ENCODE measurements around the gene KCNJ14.
A peak's percentile ranks its signal among the peaks of the same experiment; 100 is the strongest.

KCNJ14 gene

DNA sequence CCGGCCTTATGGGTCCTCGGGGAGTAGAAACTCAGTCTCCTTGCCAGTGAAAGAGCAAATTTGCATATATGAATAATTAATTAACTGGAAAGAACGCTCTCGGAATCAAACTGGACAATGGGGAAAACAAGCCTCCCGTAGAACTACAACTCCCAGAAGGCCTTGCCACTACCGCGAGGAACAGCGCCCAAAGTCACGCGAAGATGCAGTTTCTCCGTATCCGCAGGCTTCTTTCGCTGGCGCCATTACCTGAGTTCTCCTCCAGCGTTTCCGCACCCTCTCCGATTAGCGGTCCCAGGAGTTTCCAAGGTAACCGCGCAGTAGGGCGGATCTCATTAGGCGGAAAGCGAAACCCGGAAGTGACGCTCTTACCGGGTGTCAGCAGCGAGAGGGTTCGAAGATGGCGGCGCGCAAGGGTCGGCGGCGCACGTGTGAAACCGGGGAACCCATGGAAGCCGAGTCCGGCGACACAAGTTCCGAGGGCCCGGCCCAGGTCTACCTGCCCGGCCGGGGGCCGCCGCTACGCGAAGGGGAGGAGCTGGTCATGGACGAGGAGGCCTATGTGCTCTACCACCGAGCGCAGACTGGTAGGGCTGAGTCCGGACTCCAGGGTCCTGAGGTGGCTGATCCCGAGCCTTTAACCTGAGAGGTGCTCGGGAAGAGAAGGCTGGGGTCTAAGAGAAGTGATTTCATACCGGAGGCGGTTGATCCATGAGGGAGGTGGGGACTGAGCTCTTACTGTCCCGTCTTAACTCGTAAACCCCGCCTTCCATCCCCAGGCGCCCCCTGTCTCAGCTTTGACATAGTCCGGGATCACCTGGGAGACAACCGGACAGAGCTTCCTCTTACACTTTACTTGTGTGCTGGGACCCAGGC, 9.5 kb upstream of the KCNJ14 start, which contains the start of gene GRWD1:
Gene GRWD1 (plus strand): TSS at position 378 of the 876 bp plus-strand sequence. CDS start 23 bp downstream, at position 401.
- H2BK120ac ChIP-seq (ENCODE audit: low read depth, low read length), result no peak within 1 kb of the TSS
- no peak within 1 kb of the TSS for H3K23ac ChIP-seq (ENCODE audit: low read depth, low read length, poor library complexity)
- DNase-seq (ENCODE audit: low spot score), result peak; percentile 93
- no peak within 1 kb of the TSS for H4K91ac ChIP-seq (ENCODE audit: low read depth, low read length, poor library complexity)
- H2BK15ac ChIP-seq (ENCODE audit: low read length), result no peak within 1 kb of the TSS
- peak within 1 kb of the TSS; percentile 98 for H3K4me2 ChIP-seq (ENCODE audit: insufficient read depth, low read length, poor library complexity, severe bottlenecking)
- peak within 1 kb of the TSS; percentile 31 for H3K18ac ChIP-seq (ENCODE audit: low read length)
- peak within 1 kb of the TSS; percentile 93 to 95 for H3K4me3 ChIP-seq (ENCODE audit: low read length in 2 of 2)
- H2AK5ac ChIP-seq (ENCODE audit: low read depth, low read length), result no peak within 1 kb of the TSS
- WGBS, 2 donors (ENCODE audit: extremely low coverage in 2 of 2, insufficient read length in 2 of 2, insufficient replicate concordance in 1 of 2), result no CpG with 5 or more reads among the region's 61 CpGs
- H4K8ac ChIP-seq (ENCODE audit: low read depth, low read length), result no peak within 1 kb of the TSS
- no peak within 1 kb of the TSS for H3K9ac ChIP-seq (ENCODE audit: low read depth, low read length, poor library complexity)
- no peak within 1 kb of the TSS for H2BK12ac ChIP-seq (ENCODE audit: low read length)
- peak within 1 kb of the TSS; percentile 79 for H2AFZ ChIP-seq (ENCODE audit: low read length)
- peak within 1 kb of the TSS; percentile 55 for H2BK5ac ChIP-seq (ENCODE audit: low read length)
- no peak within 1 kb of the TSS for H3K14ac ChIP-seq (ENCODE audit: low read length)
- peaks cover 0 to 3% of the 10 kb centered on the region in 2 donors for H3K9me3 ChIP-seq (replicated peaks in 1 of 2; ENCODE audit: control insufficient read depth in 2 of 2, insufficient read depth in 1 of 2, low read depth in 1 of 2, low read length in 2 of 2)
- H3K27ac ChIP-seq (replicated peaks; ENCODE audit: low read length), result peak within 1 kb of the TSS; percentile 89
- H3K4ac ChIP-seq (ENCODE audit: low read length), result no peak within 1 kb of the TSS
- H3K27me3 ChIP-seq (ENCODE audit: control insufficient read depth in 3 of 3, insufficient read depth in 3 of 3, low read depth in 1 of 3, low read length in 3 of 3), result no peaks in the 10 kb centered on the region
- H3K36me3 ChIP-seq (replicated peaks in 1 of 2; ENCODE audit: control insufficient read depth in 2 of 2, insufficient read depth in 2 of 2, low read length in 2 of 2), result peaks cover 19 to 40% of the 10 kb centered on the region in 2 donors
- H3K4me1 ChIP-seq (ENCODE audit: control insufficient read depth in 2 of 2, insufficient read depth in 1 of 2, low read depth in 1 of 2, low read length in 2 of 2), result peaks cover 9 to 10% of the 10 kb centered on the region in 2 donors
- peaks cover 13% of the 10 kb centered on the region for H3K79me1 ChIP-seq (ENCODE audit: low read depth, low read length)

DNA sequence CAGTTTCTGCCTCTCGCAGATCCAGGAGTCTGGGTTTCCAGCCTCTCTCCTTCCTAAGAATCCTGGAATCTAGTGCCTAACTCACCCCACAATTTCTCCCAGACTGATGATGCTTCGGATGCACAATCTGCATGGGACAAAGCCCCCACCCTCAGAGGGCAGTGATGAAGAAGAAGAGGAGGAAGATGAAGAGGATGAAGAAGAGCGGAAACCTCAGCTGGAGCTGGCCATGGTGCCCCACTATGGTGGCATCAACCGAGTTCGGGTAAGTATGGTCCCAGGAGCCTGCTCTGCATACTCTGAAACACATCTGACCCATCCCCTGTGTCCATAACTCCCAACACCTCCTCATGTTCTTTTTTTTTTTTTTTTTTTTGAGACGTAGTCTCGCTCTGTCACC, 8.8 kb upstream of the KCNJ14 start:
- Histone ChIP-seq H2BK15ac (ENCODE audit: low read length) (no peak overlapping the region), H3K4me3 (ENCODE audit: low read length in 2 of 2) (peak overlapping the region; percentile 93 to 95), H4K91ac (ENCODE audit: low read depth, low read length, poor library complexity) (no peak overlapping the region), H2BK120ac (ENCODE audit: low read depth, low read length) (no peak overlapping the region), H3K23ac (ENCODE audit: low read depth, low read length, poor library complexity) (no peak overlapping the region), H3K18ac (ENCODE audit: low read length) (no peak overlapping the region), H3K14ac (ENCODE audit: low read length) (no peak overlapping the region), H2BK5ac (ENCODE audit: low read length) (peak overlapping the region; percentile 55), H3K79me1 (ENCODE audit: low read depth, low read length) (peaks cover 10% of the 10 kb centered on the region), H4K8ac (ENCODE audit: low read depth, low read length) (no peak overlapping the region), H3K27ac (replicated peaks; ENCODE audit: low read length) (no peak overlapping the region), H3K9ac (ENCODE audit: low read depth, low read length, poor library complexity) (no peak overlapping the region), H3K4me2 (ENCODE audit: insufficient read depth, low read length, poor library complexity, severe bottlenecking) (peak overlapping the region; percentile 98), H2AFZ (ENCODE audit: low read length) (peak overlapping the region; percentile 79), H3K4me1 (ENCODE audit: control insufficient read depth in 2 of 2, insufficient read depth in 1 of 2, low read depth in 1 of 2, low read length in 2 of 2) (peaks cover 9 to 10% of the 10 kb centered on the region in 2 donors), H3K4ac (ENCODE audit: low read length) (no peak overlapping the region), H3K36me3 (replicated peaks in 1 of 2; ENCODE audit: control insufficient read depth in 2 of 2, insufficient read depth in 2 of 2, low read length in 2 of 2) (peaks cover 26 to 48% of the 10 kb centered on the region in 2 donors), H3K27me3 (ENCODE audit: control insufficient read depth in 3 of 3, insufficient read depth in 3 of 3, low read depth in 1 of 3, low read length in 3 of 3) (no peaks in the 10 kb centered on the region), H2AK5ac (ENCODE audit: low read depth, low read length) (no peak overlapping the region), H2BK12ac (ENCODE audit: low read length) (no peak overlapping the region), H3K9me3 (replicated peaks in 1 of 2; ENCODE audit: control insufficient read depth in 2 of 2, insufficient read depth in 1 of 2, low read depth in 1 of 2, low read length in 2 of 2) (peaks cover 0 to 3% of the 10 kb centered on the region in 2 donors)
- WGBS, 2 donors (ENCODE audit: extremely low coverage in 2 of 2, insufficient read length in 2 of 2, insufficient replicate concordance in 1 of 2), result no CpG with 5 or more reads among the region's 7 CpGs
- DNase-seq (ENCODE audit: low spot score), result no peak

DNA sequence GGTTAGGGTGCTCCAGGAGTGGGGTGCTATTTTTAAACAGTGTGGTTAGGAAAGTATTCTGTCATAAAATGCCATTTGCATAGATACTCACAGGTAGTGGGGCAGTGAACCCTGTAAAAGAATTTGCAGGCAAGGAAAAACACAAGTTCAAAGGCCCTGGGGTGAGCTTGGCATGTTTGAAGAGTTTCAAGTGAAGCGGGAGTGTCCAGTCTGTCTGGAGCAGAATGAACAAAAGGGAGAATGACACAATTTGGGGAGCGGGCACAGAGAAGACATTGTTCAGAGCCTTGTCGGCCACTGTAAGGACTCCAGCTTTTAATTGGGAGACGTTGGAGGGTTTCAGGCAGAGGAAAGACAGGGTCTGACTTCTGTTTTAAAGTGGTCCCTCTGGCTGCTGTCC, 6.8 kb upstream of the KCNJ14 start:
- Histone ChIP-seq H2BK15ac (ENCODE audit: low read length) (no peak overlapping the region), H3K4ac (ENCODE audit: low read length) (no peak overlapping the region), H3K36me3 (replicated peaks in 1 of 2; ENCODE audit: control insufficient read depth in 2 of 2, insufficient read depth in 2 of 2, low read length in 2 of 2) (peaks cover 40 to 65% of the 10 kb centered on the region in 2 donors), H2BK120ac (ENCODE audit: low read depth, low read length) (no peak overlapping the region), H2AFZ (ENCODE audit: low read length) (no peak overlapping the region), H4K8ac (ENCODE audit: low read depth, low read length) (no peak overlapping the region), H3K18ac (ENCODE audit: low read length) (no peak overlapping the region), H2BK5ac (ENCODE audit: low read length) (no peak overlapping the region), H2BK12ac (ENCODE audit: low read length) (no peak overlapping the region), H3K4me1 (ENCODE audit: control insufficient read depth in 2 of 2, insufficient read depth in 1 of 2, low read depth in 1 of 2, low read length in 2 of 2) (peaks cover 9 to 10% of the 10 kb centered on the region in 2 donors), H4K91ac (ENCODE audit: low read depth, low read length, poor library complexity) (no peak overlapping the region), H3K27me3 (ENCODE audit: control insufficient read depth in 3 of 3, insufficient read depth in 3 of 3, low read depth in 1 of 3, low read length in 3 of 3) (no peaks in the 10 kb centered on the region), H3K27ac (replicated peaks; ENCODE audit: low read length) (no peak overlapping the region), H3K4me3 (ENCODE audit: low read length in 2 of 2) (no peak overlapping the region), H3K9ac (ENCODE audit: low read depth, low read length, poor library complexity) (no peak overlapping the region), H3K79me1 (ENCODE audit: low read depth, low read length) (peaks cover 4% of the 10 kb centered on the region), H2AK5ac (ENCODE audit: low read depth, low read length) (no peak overlapping the region), H3K14ac (ENCODE audit: low read length) (no peak overlapping the region), H3K23ac (ENCODE audit: low read depth, low read length, poor library complexity) (no peak overlapping the region), H3K4me2 (ENCODE audit: insufficient read depth, low read length, poor library complexity, severe bottlenecking) (no peak overlapping the region), H3K9me3 (replicated peaks in 1 of 2; ENCODE audit: control insufficient read depth in 2 of 2, insufficient read depth in 1 of 2, low read depth in 1 of 2, low read length in 2 of 2) (peaks cover 0 to 3% of the 10 kb centered on the region in 2 donors)
- no CpG with 5 or more reads among the region's 4 CpGs for WGBS, 2 donors (ENCODE audit: extremely low coverage in 2 of 2, insufficient read length in 2 of 2, insufficient replicate concordance in 1 of 2)
- no peak for DNase-seq (ENCODE audit: low spot score)

DNA sequence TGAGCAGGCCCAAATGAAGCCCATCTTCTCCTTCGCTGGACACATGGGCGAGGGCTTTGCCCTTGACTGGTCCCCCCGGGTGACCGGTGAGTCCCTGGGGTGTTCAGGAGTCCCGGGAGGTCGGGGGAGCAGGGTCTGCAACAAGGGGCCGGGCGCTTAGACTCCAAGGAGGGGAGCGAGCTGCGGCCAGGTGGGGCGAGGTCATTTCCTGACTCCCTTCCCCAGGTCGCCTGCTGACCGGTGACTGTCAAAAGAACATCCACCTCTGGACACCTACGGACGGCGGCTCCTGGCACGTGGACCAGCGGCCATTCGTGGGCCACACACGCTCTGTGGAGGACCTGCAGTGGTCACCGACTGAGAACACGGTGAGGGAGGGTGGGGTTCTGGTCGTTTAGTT, 4.9 kb upstream of the KCNJ14 start:
- Histone ChIP-seq H3K18ac (ENCODE audit: low read length) (no peak overlapping the region), H3K9me3 (replicated peaks in 1 of 2; ENCODE audit: control insufficient read depth in 2 of 2, insufficient read depth in 1 of 2, low read depth in 1 of 2, low read length in 2 of 2) (no peaks in the 10 kb centered on the region), H3K4ac (ENCODE audit: low read length) (no peak overlapping the region), H2AFZ (ENCODE audit: low read length) (no peak overlapping the region), H3K4me1 (ENCODE audit: control insufficient read depth in 2 of 2, insufficient read depth in 1 of 2, low read depth in 1 of 2, low read length in 2 of 2) (peaks cover 4 to 5% of the 10 kb centered on the region in 2 donors), H4K91ac (ENCODE audit: low read depth, low read length, poor library complexity) (no peak overlapping the region), H3K36me3 (replicated peaks in 1 of 2; ENCODE audit: control insufficient read depth in 2 of 2, insufficient read depth in 2 of 2, low read length in 2 of 2) (peaks cover 41 to 82% of the 10 kb centered on the region in 2 donors), H3K4me2 (ENCODE audit: insufficient read depth, low read length, poor library complexity, severe bottlenecking) (no peak overlapping the region), H3K4me3 (ENCODE audit: low read length in 2 of 2) (no peak overlapping the region), H3K79me1 (ENCODE audit: low read depth, low read length) (peaks cover 3% of the 10 kb centered on the region), H3K27ac (replicated peaks; ENCODE audit: low read length) (no peak overlapping the region), H2BK120ac (ENCODE audit: low read depth, low read length) (no peak overlapping the region), H2AK5ac (ENCODE audit: low read depth, low read length) (no peak overlapping the region), H3K9ac (ENCODE audit: low read depth, low read length, poor library complexity) (no peak overlapping the region), H3K14ac (ENCODE audit: low read length) (peak overlapping the region; percentile 8), H3K27me3 (ENCODE audit: control insufficient read depth in 3 of 3, insufficient read depth in 3 of 3, low read depth in 1 of 3, low read length in 3 of 3) (no peaks in the 10 kb centered on the region), H2BK12ac (ENCODE audit: low read length) (no peak overlapping the region), H3K23ac (ENCODE audit: low read depth, low read length, poor library complexity) (no peak overlapping the region), H2BK15ac (ENCODE audit: low read length) (no peak overlapping the region), H4K8ac (ENCODE audit: low read depth, low read length) (peak overlapping the region; percentile 10), H2BK5ac (ENCODE audit: low read length) (peak overlapping the region; percentile 34)
- no peak for DNase-seq (ENCODE audit: low spot score)
- no CpG with 5 or more reads among the region's 23 CpGs for WGBS, 2 donors (ENCODE audit: extremely low coverage in 2 of 2, insufficient read length in 2 of 2, insufficient replicate concordance in 1 of 2)

All from neuronal stem cell (in vitro differentiated cells).